Measurements from ENCODE around the gene SLC28A2. TPM values are rescaled to one million over a fixed set of nuclear protein-coding genes. Genes with fewer than 3 reads are reported as not detected.

The SLC28A2 gene, protein sequence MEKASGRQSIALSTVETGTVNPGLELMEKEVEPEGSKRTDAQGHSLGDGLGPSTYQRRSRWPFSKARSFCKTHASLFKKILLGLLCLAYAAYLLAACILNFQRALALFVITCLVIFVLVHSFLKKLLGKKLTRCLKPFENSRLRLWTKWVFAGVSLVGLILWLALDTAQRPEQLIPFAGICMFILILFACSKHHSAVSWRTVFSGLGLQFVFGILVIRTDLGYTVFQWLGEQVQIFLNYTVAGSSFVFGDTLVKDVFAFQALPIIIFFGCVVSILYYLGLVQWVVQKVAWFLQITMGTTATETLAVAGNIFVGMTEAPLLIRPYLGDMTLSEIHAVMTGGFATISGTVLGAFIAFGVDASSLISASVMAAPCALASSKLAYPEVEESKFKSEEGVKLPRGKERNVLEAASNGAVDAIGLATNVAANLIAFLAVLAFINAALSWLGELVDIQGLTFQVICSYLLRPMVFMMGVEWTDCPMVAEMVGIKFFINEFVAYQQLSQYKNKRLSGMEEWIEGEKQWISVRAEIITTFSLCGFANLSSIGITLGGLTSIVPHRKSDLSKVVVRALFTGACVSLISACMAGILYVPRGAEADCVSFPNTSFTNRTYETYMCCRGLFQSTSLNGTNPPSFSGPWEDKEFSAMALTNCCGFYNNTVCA
- total RNA-seq, result not detected in 2 replicates

DNA sequence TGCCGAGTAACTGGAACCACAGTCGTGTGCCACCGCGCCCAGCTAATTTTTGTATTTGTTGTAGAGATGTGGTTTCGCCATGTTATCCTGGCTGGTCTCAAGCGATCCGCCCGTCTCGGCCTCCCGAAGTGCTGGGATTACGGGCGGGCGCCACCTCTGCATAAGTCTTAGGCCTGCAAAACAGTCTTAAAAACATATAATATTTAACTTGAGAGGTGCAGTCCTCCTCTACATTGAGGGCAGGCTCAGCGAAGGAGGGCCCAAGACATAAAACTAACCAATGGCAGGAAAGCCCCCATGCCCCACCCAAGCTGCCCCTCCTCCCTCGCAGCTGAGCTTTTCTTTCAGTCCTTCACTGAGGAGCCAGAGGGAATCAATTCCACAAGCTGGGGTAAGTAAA is at the start of gene SLC28A2:
TSS of gene SLC28A2 (plus strand) at position 347 of the 400 bp plus-strand sequence. CDS start 982 bp downstream, outside the sequence.

Other genes starting within 250 kb of the SLC28A2 start
- gene SORD, start 229.0 kb upstream of the SLC28A2 start, total RNA-seq, result 25.4 and 26.0 TPM in 2 replicates
- 1.3 and 1.9 TPM in 2 replicates for gene DUOX2, start 138.1 kb upstream of the SLC28A2 start, total RNA-seq
- gene DUOXA2, start 137.9 kb upstream of the SLC28A2 start, total RNA-seq, result not detected in 2 replicates
- 30.3 and 32.3 TPM in 2 replicates for gene DUOXA1, start 122.4 kb upstream of the SLC28A2 start, total RNA-seq
- 19.0 and 34.3 TPM in 2 replicates for gene DUOX1, start 122.2 kb upstream of the SLC28A2 start, total RNA-seq
- 1.5 and 1.7 TPM in 2 replicates for gene SHF, start 64.3 kb upstream of the SLC28A2 start, total RNA-seq
- gene GATM, start 126.3 kb downstream of the SLC28A2 start, total RNA-seq, result 2.6 and 4.1 TPM in 2 replicates

All from tracheal epithelial cell (primary cell).